Measurements from ENCODE around the gene CBFA2T2. TPM values are rescaled to one million over a fixed set of nuclear protein-coding genes. Genes with fewer than 3 reads are reported as not detected.
A peak's percentile ranks its signal among the peaks of the same experiment; 100 is the strongest.
"Not testable (repeated sequence)": the region's sequence is repeated elsewhere in the genome, so short reads cannot be mapped to it uniquely, and the experiment has no call there.

The CBFA2T2 gene
- total RNA-seq, 1 experiment from 2014 or later = 7.5 TPM

- no peaks in the 10 kb centered on the region; the same call in 1 of the 2 replicates for H3K27me3 ChIP-seq (ENCODE audit: control insufficient read depth, insufficient read depth, low read length)
- no peak overlapping the region for H3K4me3 ChIP-seq (ENCODE audit: insufficient read depth, low read depth, low read length)
- H3K36me3 ChIP-seq (replicated peaks; ENCODE audit: control insufficient read depth, insufficient read depth, low read length) = no peaks in the 10 kb centered on the region
- no peak for DNase-seq
These were observed 26.4 kb upstream of the CBFA2T2 start for GRCh38 chr20:33463332-33464101.

GRCh38 chr20:33464759-33465158, 25.1 kb upstream of the CBFA2T2 start:
- not testable (repeated sequence) for H3K27me3 ChIP-seq (ENCODE audit: control insufficient read depth, insufficient read depth, low read length); H3K36me3 ChIP-seq (replicated peaks; ENCODE audit: control insufficient read depth, insufficient read depth, low read length); DNase-seq; H3K4me3 ChIP-seq (ENCODE audit: insufficient read depth, low read depth, low read length)

GRCh38 chr20:33465481-33466302, 24.2 kb upstream of the CBFA2T2 start:
- DNase-seq = no peak
- Histone ChIP-seq H3K27me3 (ENCODE audit: control insufficient read depth, insufficient read depth, low read length) (no peaks in the 10 kb centered on the region; the same call in 1 of the 2 replicates), H3K4me3 (ENCODE audit: insufficient read depth, low read depth, low read length) (no peak overlapping the region)

GRCh38 chr20:33466303-33466646, 23.6 kb upstream of the CBFA2T2 start:
- no peak for DNase-seq

More at GRCh38 chr20:33465481-33466302, 24.2 kb upstream of the CBFA2T2 start:
- no peaks in the 10 kb centered on the region for H3K36me3 ChIP-seq (replicated peaks; ENCODE audit: control insufficient read depth, insufficient read depth, low read length)

GRCh38 chr20:33470457-33470856, 19.4 kb upstream of the CBFA2T2 start:
- H3K27me3 ChIP-seq (ENCODE audit: control insufficient read depth, insufficient read depth, low read length) = no peaks in the 10 kb centered on the region
- H3K36me3 ChIP-seq (replicated peaks; ENCODE audit: control insufficient read depth, insufficient read depth, low read length) = no peaks in the 10 kb centered on the region
- DNase-seq = no peak
- no peak overlapping the region for H3K4me3 ChIP-seq (ENCODE audit: insufficient read depth, low read depth, low read length)

More at GRCh38 chr20:33466303-33466646, 23.6 kb upstream of the CBFA2T2 start:
- H3K36me3 ChIP-seq (replicated peaks; ENCODE audit: control insufficient read depth, insufficient read depth, low read length) = no peaks in the 10 kb centered on the region
- no peak overlapping the region for H3K4me3 ChIP-seq (ENCODE audit: insufficient read depth, low read depth, low read length)
- H3K27me3 ChIP-seq (ENCODE audit: control insufficient read depth, insufficient read depth, low read length) = no peaks in the 10 kb centered on the region; the same call in 1 of the 2 replicates

GRCh38 chr20:33470866-33471265, 19.0 kb upstream of the CBFA2T2 start:
- Histone ChIP-seq H3K27me3 (ENCODE audit: control insufficient read depth, insufficient read depth, low read length) (no peaks in the 10 kb centered on the region), H3K36me3 (replicated peaks; ENCODE audit: control insufficient read depth, insufficient read depth, low read length) (no peaks in the 10 kb centered on the region), H3K4me3 (ENCODE audit: insufficient read depth, low read depth, low read length) (no peak overlapping the region)
- DNase-seq = no peak

- Histone ChIP-seq H3K36me3 (replicated peaks; ENCODE audit: control insufficient read depth, insufficient read depth, low read length) (no peaks in the 10 kb centered on the region), H3K27me3 (ENCODE audit: control insufficient read depth, insufficient read depth, low read length) (no peaks in the 10 kb centered on the region), H3K4me3 (ENCODE audit: insufficient read depth, low read depth, low read length) (no peak overlapping the region)
- no peak for DNase-seq
These were observed 16.9 kb upstream of the CBFA2T2 start for GRCh38 chr20:33472868-33473435.

GRCh38 chr20:33474097-33474873, 15.6 kb upstream of the CBFA2T2 start:
- Histone ChIP-seq H3K27me3 (ENCODE audit: control insufficient read depth, insufficient read depth, low read length) (no peaks in the 10 kb centered on the region), H3K4me3 (ENCODE audit: insufficient read depth, low read depth, low read length) (no peak overlapping the region), H3K36me3 (replicated peaks; ENCODE audit: control insufficient read depth, insufficient read depth, low read length) (no peaks in the 10 kb centered on the region)
- DNase-seq = no peak

GRCh38 chr20:33474963-33475362, 14.9 kb upstream of the CBFA2T2 start:
- no peak overlapping the region for H3K4me3 ChIP-seq (ENCODE audit: insufficient read depth, low read depth, low read length)
- H3K27me3 ChIP-seq (ENCODE audit: control insufficient read depth, insufficient read depth, low read length) = no peaks in the 10 kb centered on the region
- no peaks in the 10 kb centered on the region for H3K36me3 ChIP-seq (replicated peaks; ENCODE audit: control insufficient read depth, insufficient read depth, low read length)
- DNase-seq = no peak

- DNase-seq = peak; percentile 79
- H3K36me3 ChIP-seq (replicated peaks; ENCODE audit: control insufficient read depth, insufficient read depth, low read length) = no peaks in the 10 kb centered on the region
- no peak overlapping the region for H3K4me3 ChIP-seq (ENCODE audit: insufficient read depth, low read depth, low read length)
- H3K27me3 ChIP-seq (ENCODE audit: control insufficient read depth, insufficient read depth, low read length) = no peaks in the 10 kb centered on the region
These were observed 14.3 kb upstream of the CBFA2T2 start for GRCh38 chr20:33475381-33476152.

- H3K4me3 ChIP-seq (ENCODE audit: insufficient read depth, low read depth, low read length) = no peak overlapping the region
- no peaks in the 10 kb centered on the region for H3K27me3 ChIP-seq (ENCODE audit: control insufficient read depth, insufficient read depth, low read length)
- H3K36me3 ChIP-seq (replicated peaks; ENCODE audit: control insufficient read depth, insufficient read depth, low read length) = no peaks in the 10 kb centered on the region
- peak; percentile 62 for DNase-seq
These were observed 12.3 kb upstream of the CBFA2T2 start for GRCh38 chr20:33477386-33478234.

- Histone ChIP-seq H3K36me3 (replicated peaks; ENCODE audit: control insufficient read depth, insufficient read depth, low read length) (no peaks in the 10 kb centered on the region), H3K27me3 (ENCODE audit: control insufficient read depth, insufficient read depth, low read length) (no peaks in the 10 kb centered on the region), H3K4me3 (ENCODE audit: insufficient read depth, low read depth, low read length) (no peak overlapping the region)
- no peak for DNase-seq
These were observed 9.8 kb upstream of the CBFA2T2 start for GRCh38 chr20:33480048-33480447.

GRCh38 chr20:33481431-33481941, 8.4 kb upstream of the CBFA2T2 start:
- H3K27me3 ChIP-seq (ENCODE audit: control insufficient read depth, insufficient read depth, low read length) = no peaks in the 10 kb centered on the region
- no peak for DNase-seq
- no peaks in the 10 kb centered on the region for H3K36me3 ChIP-seq (replicated peaks; ENCODE audit: control insufficient read depth, insufficient read depth, low read length)
- no peak overlapping the region for H3K4me3 ChIP-seq (ENCODE audit: insufficient read depth, low read depth, low read length)

All from H7 (cell line).